ENCODE measurements around the gene SFXN2. TPM values are rescaled to one million over a fixed set of nuclear protein-coding genes. Genes with fewer than 3 reads are reported as not detected.

The SFXN2 gene
- total RNA-seq, 1 experiment from 2014 or later: 11.6 TPM

DNA sequence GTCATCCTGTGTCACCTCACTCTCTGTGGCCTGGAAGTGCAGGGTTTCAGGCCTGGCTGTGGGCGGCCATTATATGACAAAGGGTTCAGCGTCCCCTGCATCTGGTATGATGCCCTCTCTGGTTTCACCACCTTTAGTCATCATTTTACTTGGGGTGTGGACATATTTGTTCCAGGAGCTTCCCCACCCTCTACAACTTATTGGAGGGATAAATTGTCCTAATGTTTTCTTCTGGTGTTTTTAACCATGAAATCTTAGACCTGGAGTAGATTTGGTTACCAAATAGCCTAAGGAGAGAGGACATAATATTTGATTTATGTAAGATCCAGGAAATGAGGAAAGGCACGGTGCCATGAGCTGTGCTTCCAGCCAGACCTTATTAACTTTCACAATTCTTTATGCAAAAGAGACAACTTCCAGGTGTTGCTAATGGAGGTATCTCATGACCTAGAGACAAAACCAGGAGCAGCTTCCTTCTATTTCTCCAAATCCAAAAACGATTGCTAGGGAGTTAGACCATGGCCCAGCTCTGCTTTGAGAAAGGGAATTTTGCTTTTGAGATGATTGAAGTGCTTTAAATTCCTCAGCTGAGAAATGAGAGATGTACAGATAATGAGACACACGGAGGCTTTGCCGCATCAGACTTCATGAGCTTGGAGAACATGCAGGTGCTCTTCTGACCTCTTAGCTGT lies 50.2 kb downstream of the SFXN2 start:
- no peak for DNase-seq
- Histone ChIP-seq H3K36me3 (replicated peaks; ENCODE audit: control insufficient read depth, insufficient read depth, low read length) (no peaks in the 10 kb centered on the region), H3K4me3 (ENCODE audit: insufficient read depth, low read depth, low read length) (no peak overlapping the region), H3K27me3 (ENCODE audit: control insufficient read depth, insufficient read depth, low read length) (no peaks in the 10 kb centered on the region)

DNA sequence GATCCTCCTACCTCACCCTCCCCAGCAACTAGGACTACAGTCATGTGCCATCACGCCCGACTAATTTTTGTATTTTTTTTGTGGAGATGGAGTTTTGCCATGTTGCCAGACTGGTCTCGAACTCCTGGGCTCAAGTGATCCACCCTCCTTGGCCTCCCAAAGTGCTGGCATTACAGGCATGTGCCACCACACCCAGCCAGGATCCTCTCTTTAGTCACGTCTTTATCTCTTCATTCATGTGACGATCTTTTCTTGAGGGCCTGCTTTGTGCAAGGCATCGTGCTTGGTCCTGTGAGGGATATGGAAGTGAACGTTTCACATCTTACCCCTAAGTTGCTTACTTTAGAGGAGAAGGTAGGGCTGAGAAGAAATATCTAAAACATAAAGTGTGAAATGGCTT lies 50.9 kb downstream of the SFXN2 start:
- no peak for DNase-seq
- no peak overlapping the region for H3K4me3 ChIP-seq (ENCODE audit: insufficient read depth, low read depth, low read length)
- no peaks in the 10 kb centered on the region for H3K36me3 ChIP-seq (replicated peaks; ENCODE audit: control insufficient read depth, insufficient read depth, low read length)
- H3K27me3 ChIP-seq (ENCODE audit: control insufficient read depth, insufficient read depth, low read length): no peaks in the 10 kb centered on the region

DNA sequence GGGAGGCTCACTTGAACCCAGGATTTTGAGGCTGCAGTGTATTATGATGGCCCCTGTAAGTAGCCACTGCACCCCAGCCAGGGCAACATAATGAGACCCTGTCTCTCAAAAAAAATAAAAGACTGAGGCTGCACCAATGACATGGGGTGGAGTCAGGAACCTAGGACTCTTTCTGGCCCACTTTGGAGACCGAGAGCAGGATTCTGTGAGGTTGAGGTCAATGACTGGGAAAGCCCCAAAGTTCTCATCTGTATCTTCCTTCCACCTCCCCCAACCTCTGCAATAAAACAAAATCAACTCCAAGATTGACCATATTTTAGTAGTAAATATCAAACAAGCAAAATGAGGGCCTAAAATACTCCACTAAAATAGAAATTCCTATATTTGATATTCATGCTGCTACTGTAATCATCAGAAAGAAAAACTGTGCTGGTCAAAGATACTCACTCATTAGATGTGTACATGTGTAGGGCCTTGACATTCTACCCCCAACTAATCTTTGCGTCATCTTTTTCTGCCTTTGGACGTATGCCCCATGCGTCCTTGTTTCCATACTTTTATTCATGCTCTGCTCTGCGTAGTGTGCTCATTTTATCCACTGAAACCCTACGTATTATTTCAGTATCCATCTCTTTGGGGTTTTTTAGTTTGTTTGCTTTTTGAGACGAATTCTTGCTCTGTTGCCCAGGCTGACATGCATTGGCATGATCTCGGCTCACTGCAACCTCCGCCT lies 53.2 kb downstream of the SFXN2 start:
- Histone ChIP-seq H3K27me3 (ENCODE audit: control insufficient read depth, insufficient read depth, low read length) (no peaks in the 10 kb centered on the region), H3K4me3 (ENCODE audit: insufficient read depth, low read depth, low read length) (no peak overlapping the region), H3K36me3 (replicated peaks; ENCODE audit: control insufficient read depth, insufficient read depth, low read length) (no peaks in the 10 kb centered on the region)
- no peak for DNase-seq

DNA sequence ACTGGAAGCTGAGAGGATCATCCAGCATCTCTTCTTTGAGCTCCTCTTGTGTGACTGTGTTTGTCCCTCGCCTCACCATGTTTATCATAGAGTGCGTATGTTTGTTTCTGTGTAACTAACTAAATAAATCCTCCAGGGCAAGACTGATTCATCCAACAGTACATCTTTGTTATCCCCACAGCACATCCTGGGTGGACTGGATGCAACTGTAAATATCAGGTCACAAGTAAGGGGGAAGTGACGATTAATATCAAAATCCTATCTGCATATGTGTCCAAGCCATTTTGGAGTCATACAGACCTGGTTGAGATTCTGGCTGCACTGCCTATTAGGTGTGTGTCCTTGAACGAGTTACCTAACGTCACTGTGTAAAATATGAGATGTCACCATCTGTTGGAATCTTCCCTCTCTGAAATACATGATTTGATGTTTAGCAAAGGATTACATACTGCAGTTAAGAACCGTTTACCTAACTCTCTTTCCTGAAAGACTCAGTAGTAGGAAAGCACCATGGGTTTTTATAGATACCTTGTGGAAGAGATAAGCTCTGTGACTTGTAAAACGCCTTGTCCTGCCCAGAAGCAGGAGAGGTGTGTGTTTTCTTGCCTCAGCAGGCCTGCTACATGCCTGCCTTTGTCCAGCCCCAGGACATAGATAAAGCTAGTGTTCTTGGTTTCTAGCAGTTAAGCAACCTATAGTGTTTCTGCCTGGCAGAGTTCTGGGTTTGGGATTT lies 55.1 kb downstream of the SFXN2 start:
- no peaks in the 10 kb centered on the region for H3K27me3 ChIP-seq (ENCODE audit: control insufficient read depth, insufficient read depth, low read length)
- no peak for DNase-seq

DNA sequence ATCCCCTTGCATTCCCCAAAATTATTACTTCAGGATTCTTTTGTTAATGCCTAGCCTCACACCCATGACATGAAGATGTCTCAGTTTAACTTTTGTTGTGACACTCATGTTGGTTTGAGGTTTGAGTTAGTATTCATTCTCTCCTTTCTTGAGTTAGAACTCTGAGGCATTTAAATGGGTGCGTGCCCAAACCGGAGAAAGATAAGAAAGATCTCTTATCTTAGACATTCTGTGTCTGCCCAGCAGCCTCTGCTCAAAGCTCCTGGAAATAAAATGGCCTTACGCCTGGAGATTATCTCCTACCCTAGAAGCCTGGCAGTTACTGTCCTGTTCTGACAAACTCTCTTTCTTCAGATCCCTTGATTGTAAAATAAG lies 55.7 kb downstream of the SFXN2 start:
- no peak for DNase-seq
- no peaks in the 10 kb centered on the region for H3K27me3 ChIP-seq (ENCODE audit: control insufficient read depth, insufficient read depth, low read length)
- no peak overlapping the region for H3K4me3 ChIP-seq (ENCODE audit: insufficient read depth, low read depth, low read length)
- H3K36me3 ChIP-seq (replicated peaks; ENCODE audit: control insufficient read depth, insufficient read depth, low read length): no peaks in the 10 kb centered on the region

More for the DNA sequence above, 55.1 kb downstream of the SFXN2 start:
- H3K36me3 ChIP-seq (replicated peaks; ENCODE audit: control insufficient read depth, insufficient read depth, low read length): no peaks in the 10 kb centered on the region
- H3K4me3 ChIP-seq (ENCODE audit: insufficient read depth, low read depth, low read length): no peak overlapping the region

DNA sequence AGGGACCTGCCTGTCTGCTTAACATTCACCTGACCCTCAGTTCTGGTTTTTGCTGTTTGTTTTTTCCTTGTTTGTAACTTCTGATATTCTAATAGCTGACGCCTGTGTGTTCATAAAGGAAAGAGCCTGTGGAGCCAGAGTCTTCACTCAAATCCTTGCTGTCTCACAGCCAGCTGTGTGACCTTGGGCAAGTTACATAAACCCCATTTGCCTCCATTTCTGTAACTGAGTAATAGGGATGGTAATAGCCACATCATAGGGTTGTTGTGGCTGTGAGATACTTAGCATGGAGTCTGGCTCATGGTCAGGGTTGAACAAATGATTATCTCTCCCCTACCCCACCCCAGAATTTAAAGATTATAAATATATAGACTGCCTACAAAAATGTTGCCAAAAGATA lies 56.4 kb downstream of the SFXN2 start:
- Histone ChIP-seq H3K27me3 (ENCODE audit: control insufficient read depth, insufficient read depth, low read length) (no peaks in the 10 kb centered on the region), H3K4me3 (ENCODE audit: insufficient read depth, low read depth, low read length) (no peak overlapping the region), H3K36me3 (replicated peaks; ENCODE audit: control insufficient read depth, insufficient read depth, low read length) (no peaks in the 10 kb centered on the region)
- no peak for DNase-seq

DNA sequence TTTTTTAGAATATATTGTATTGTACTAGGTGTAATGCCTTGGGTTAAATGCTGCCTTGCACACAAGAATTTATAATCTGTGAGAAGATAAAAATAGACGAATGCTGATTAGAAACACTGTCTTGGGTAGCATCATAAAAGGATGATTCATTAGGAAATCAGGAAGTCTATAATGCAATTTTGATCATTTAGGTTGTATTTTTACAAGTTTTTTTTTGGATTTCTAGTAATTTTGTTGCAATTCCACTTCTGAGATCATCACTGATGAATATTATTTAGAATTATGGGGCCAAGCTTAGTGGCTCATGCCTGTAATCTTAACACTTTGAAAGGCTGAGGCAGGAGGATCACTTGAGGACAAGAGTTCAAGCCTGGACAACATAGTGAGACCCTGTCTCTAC lies 58.9 kb downstream of the SFXN2 start:
- Histone ChIP-seq H3K27me3 (ENCODE audit: control insufficient read depth, insufficient read depth, low read length) (no peaks in the 10 kb centered on the region), H3K36me3 (replicated peaks; ENCODE audit: control insufficient read depth, insufficient read depth, low read length) (no peaks in the 10 kb centered on the region), H3K4me3 (ENCODE audit: insufficient read depth, low read depth, low read length) (no peak overlapping the region)
- DNase-seq: no peak

DNA sequence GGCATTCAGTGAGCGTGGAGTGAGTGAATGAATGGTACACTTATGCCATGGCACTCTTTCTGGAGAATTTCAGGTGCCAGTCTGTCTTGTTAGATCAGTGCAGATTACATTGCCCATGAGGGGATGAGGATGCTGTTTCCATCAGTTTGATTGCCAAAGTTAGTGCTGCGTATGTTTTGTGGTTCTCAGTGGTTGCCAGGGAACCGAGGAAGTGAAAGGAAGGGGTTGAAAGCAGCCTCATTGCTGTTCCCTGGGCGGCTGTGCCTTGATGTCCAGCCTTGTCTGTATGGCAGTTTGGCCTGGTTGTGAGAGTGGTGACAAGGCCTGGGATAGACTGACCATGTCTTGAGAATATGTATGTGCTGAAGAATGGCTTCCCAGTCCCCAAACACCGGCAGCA lies 59.5 kb downstream of the SFXN2 start:
- Histone ChIP-seq H3K4me3 (ENCODE audit: insufficient read depth, low read depth, low read length) (no peak overlapping the region), H3K27me3 (ENCODE audit: control insufficient read depth, insufficient read depth, low read length) (no peaks in the 10 kb centered on the region), H3K36me3 (replicated peaks; ENCODE audit: control insufficient read depth, insufficient read depth, low read length) (no peaks in the 10 kb centered on the region)
- no peak for DNase-seq

DNA sequence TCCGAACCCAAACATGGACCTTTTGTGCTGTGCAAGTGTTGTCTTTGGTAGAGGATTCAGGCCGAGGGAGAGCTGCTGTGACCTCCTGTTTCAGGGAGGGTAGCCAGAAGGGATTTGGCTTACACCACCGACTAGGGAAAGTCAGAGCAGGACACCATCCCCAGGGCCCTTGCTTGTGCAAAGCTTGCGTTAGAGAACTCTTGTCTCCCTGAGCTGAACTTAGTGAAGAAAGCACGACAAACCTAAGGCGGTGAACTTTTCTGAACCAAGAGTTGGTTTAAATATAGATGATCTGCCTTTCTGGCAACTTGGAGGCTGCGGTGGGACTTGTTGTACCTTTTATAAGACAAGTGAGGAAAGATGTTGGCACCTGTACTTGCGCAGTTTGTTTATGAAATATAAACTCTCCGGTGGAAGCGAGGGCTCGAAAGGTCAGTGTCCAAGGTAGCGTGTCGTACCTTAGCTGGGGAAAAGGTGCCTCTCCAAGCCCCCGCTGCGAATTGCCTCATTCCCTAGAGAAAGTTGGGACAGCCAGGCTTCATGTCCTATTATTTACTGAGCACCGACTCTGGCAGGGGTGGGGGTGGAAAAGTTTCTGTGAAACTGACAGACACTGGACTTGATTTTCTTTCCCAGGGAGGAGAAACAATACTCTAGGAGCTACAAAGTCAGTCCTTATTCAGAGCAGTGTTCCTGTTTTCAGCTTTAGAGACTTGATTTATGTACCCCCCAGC lies 60.9 kb downstream of the SFXN2 start:
- Histone ChIP-seq H3K27me3 (ENCODE audit: control insufficient read depth, insufficient read depth, low read length) (no peaks in the 10 kb centered on the region), H3K4me3 (ENCODE audit: insufficient read depth, low read depth, low read length) (no peak overlapping the region), H3K36me3 (replicated peaks; ENCODE audit: control insufficient read depth, insufficient read depth, low read length) (no peaks in the 10 kb centered on the region)
- DNase-seq: no peak

DNA sequence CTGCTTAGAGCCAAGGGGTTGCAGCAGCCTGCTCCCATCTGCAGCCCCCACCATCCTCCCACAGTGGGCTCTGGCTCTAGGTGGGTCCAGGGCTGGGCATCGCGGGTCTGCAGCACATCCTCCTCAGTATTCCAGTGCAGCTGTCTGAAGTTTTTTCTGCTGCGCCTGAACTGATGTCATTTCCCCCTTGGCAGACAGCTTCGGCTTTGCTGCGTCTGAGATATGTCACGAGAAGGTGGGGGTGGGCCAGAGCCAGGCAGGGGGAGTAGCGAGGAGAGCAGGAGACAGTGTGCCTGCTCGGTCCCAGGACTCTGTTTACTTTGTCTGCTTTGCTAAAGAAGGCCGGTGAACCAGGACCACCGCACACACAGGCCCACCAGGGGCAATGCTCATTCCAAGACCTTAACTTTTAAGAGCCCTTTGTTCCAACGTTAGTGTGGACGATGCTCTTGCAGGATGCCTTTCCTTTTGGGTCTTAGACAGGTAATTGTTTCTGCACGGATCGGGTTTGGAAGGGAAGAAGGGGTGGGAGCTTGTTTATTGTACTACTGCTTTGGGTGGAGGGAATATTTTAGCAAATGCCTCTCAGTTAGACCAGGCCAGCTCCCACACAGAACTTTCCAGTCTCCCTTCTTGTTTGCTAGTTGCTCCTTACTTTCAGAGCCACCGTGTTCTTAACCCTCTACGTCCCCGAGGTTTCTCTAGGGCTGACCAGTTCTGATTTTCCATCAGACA lies 61.7 kb downstream of the SFXN2 start:
- Histone ChIP-seq H3K36me3 (replicated peaks; ENCODE audit: control insufficient read depth, insufficient read depth, low read length) (no peaks in the 10 kb centered on the region), H3K27me3 (ENCODE audit: control insufficient read depth, insufficient read depth, low read length) (no peaks in the 10 kb centered on the region), H3K4me3 (ENCODE audit: insufficient read depth, low read depth, low read length) (no peak overlapping the region; the same call in 1 of the 2 replicates)
- DNase-seq: peak; percentile 36

DNA sequence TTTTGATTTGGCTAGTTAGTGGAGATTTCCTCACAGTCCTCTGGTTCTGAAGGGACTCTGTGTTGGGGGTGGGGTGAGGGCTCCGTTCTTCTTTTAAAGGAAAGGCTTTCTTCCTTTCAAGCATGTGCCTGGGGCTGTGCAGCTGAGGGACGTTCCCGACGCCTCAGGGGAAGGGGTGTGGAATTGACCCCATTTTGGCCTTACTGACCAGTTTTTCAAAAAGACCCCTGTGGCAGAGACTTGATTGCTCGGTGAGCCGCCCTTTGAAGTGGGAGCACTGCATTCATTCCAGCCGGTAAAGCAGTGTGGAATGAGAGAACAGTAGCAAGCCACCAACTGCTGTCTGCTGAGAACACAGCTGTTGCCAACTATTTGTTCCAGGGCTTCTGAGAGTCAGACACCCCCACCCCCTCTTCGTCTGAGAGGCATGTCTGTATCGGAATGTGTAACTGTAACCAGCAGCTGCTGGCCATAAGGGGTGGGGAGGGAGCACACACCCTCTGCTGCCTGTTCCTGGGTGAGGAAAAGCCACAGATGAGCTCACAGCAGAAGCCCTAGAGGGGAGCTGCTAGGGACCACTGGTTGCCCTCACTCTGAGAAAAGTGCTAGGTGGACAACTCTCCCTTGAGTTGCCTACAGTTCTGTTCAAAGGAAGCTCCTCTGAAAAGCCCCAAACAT lies 62.5 kb downstream of the SFXN2 start:
- H3K27me3 ChIP-seq (ENCODE audit: control insufficient read depth, insufficient read depth, low read length): no peaks in the 10 kb centered on the region
- H3K36me3 ChIP-seq (replicated peaks; ENCODE audit: control insufficient read depth, insufficient read depth, low read length): no peaks in the 10 kb centered on the region
- DNase-seq: peak; percentile 67
- no peak overlapping the region; the same call in 1 of the 2 replicates for H3K4me3 ChIP-seq (ENCODE audit: insufficient read depth, low read depth, low read length)

DNA sequence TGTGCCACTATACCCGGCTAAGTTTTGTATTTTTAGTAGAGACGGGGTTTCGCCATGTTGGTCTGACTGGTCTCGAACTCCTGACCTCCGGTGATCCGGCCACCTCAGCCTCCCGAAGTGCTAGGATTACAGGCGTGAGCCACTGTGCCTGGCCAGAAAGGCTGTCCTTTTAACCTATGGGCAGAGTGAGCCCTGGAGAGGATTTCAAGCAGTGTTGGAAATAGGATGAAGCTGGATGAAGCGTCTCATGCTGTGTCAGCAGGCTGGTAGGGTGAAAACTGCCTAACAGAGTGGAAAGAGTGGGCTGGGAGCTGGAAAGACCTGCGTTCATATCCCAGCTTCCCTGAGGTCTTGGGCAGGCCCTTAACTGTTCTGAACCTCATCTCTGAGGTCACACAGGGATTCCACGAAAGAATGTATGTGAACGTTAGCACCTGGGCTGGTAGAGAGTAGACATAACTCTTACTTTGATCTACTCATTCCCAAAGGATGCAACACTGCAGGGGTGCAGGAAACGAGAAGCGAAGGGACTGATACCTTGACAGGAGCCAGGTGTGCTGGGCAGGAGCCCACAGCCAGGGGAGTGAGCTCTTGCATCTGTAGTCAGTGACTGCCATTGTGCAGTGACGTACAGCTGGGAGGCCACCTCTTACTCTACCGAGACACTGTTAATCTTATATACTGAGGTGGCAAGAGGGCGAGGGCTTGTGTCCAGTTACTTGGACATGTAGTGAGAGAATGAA lies 63.4 kb downstream of the SFXN2 start:
- no peak for DNase-seq
- Histone ChIP-seq H3K4me3 (ENCODE audit: insufficient read depth, low read depth, low read length) (no peak overlapping the region), H3K36me3 (replicated peaks; ENCODE audit: control insufficient read depth, insufficient read depth, low read length) (no peaks in the 10 kb centered on the region), H3K27me3 (ENCODE audit: control insufficient read depth, insufficient read depth, low read length) (no peaks in the 10 kb centered on the region)

DNA sequence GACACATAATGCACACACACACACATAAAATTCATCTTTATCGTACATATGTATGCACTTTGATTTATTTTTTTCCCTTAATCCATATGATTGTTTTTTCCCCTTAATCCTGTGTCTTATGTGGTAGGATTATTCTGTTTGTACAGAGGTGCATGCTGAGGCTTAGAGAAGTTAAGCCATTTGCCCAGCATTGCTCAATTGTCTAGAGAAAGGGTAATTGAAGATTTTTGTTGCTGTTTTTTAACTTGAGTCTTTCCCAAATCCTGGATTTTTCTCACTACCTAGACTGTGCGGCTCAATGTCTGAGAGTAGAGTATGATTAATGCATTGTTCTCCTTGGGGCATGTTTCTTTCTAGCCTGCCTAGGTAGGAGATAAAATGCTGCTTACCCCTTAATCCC lies 64.3 kb downstream of the SFXN2 start:
- Histone ChIP-seq H3K36me3 (replicated peaks; ENCODE audit: control insufficient read depth, insufficient read depth, low read length) (no peaks in the 10 kb centered on the region), H3K4me3 (ENCODE audit: insufficient read depth, low read depth, low read length) (no peak overlapping the region), H3K27me3 (ENCODE audit: control insufficient read depth, insufficient read depth, low read length) (no peaks in the 10 kb centered on the region)
- DNase-seq: no peak
